Prostate gland (tissue), 2 donors: Measurements from ENCODE around the gene NDUFA8.

Experiments used
- POLR2A ChIP-seq: fragments of 450-650 bp; IDR thresholded peaks from one replicate; pipeline ENCODE4 v1.6.1; 2016; ENCODE audit warnings: antibody characterized with exemption, mild to moderate bottlenecking
- POLR2AphosphoS5 ChIP-seq: sonication (generic); formaldehyde crosslinking; IDR thresholded peaks from one replicate; pipeline ENCODE4 v1.6.1; 2017; ENCODE audit warnings: antibody characterized with exemption
- TF ChIP-seq, protein P1 (sequence below), 4 experiments: fragments of 200-600 bp in 2 of 4; fragments of 450-650 bp in 2 of 4; sonication (generic) in 2 of 4; IDR thresholded peaks; 1 replicate in 3 of 4; 2 replicates in 1 of 4; pipeline ENCODE4 v1.5.1; 2016 to 2019; ENCODE audit warnings: antibody characterized with exemption in 4 of 4, mild to moderate bottlenecking in 2 of 4, moderate library complexity in 2 of 4

DNA sequence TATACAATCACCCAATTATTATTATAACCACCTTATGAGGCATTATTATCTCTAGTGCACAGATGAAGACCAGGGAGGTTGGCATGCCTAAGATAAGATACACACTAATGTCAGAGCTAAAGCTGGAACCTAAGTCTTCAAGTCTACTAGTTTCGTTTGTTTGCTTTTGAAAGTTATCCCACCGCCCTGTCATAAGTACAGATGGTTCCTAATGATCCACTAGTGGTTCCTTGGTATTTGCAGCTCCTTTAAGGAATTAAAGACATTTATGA lies 14.1 kb downstream of the NDUFA8 start:
- TF ChIP-seq, protein P1, sequence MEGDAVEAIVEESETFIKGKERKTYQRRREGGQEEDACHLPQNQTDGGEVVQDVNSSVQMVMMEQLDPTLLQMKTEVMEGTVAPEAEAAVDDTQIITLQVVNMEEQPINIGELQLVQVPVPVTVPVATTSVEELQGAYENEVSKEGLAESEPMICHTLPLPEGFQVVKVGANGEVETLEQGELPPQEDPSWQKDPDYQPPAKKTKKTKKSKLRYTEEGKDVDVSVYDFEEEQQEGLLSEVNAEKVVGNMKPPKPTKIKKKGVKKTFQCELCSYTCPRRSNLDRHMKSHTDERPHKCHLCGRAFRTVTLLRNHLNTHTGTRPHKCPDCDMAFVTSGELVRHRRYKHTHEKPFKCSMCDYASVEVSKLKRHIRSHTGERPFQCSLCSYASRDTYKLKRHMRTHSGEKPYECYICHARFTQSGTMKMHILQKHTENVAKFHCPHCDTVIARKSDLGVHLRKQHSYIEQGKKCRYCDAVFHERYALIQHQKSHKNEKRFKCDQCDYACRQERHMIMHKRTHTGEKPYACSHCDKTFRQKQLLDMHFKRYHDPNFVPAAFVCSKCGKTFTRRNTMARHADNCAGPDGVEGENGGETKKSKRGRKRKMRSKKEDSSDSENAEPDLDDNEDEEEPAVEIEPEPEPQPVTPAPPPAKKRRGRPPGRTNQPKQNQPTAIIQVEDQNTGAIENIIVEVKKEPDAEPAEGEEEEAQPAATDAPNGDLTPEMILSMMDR (IDR thresholded peaks at IDR 0.05), result no peak
- no peak for TF ChIP-seq POLR2A
- no peak for TF ChIP-seq POLR2AphosphoS5
